ENCODE data around the gene CERS5.
"Not testable (repeated sequence)": the region's sequence is repeated elsewhere in the genome, so short reads cannot be mapped to it uniquely, and the experiment has no call there.

CERS5 gene

GRCh38 chr12:50099302-50100008, 67.7 kb downstream of the CERS5 start:
- intact Hi-C loops (cut with micrococcal nuclease) = no loop called here
- peaks cover 74% of the 10 kb centered on the region for H3K36me3 Mint-ChIP-seq (ENCODE audit: low read depth)
- no peak overlapping the region for H3K27ac Mint-ChIP-seq
- H3K27me3 Mint-ChIP-seq = peaks cover 4% of the 10 kb centered on the region
- no peak overlapping the region for H3K4me3 Mint-ChIP-seq
- H3K9me3 Mint-ChIP-seq = no peaks in the 10 kb centered on the region
- peaks cover 8% of the 10 kb centered on the region for H3K4me1 Mint-ChIP-seq (ENCODE audit: low read depth)

- Mint-ChIP-seq H3K27ac (no peak overlapping the region), H3K27me3 (no peaks in the 10 kb centered on the region), H3K36me3 (ENCODE audit: low read depth) (peaks cover 89% of the 10 kb centered on the region), H3K9me3 (no peaks in the 10 kb centered on the region), H3K4me1 (ENCODE audit: low read depth) (peaks cover 6% of the 10 kb centered on the region), H3K4me3 (no peak overlapping the region)
- intact Hi-C loops (cut with micrococcal nuclease) = no loop called here
These were observed 69.2 kb downstream of the CERS5 start for GRCh38 chr12:50097952-50098351.

GRCh38 chr12:50090391-50090790, 76.8 kb downstream of the CERS5 start:
- intact Hi-C loops (cut with micrococcal nuclease) = no loop called here
- no peak overlapping the region for H3K27ac Mint-ChIP-seq
- H3K27me3 Mint-ChIP-seq = no peaks in the 10 kb centered on the region
- H3K9me3 Mint-ChIP-seq = no peaks in the 10 kb centered on the region
- H3K36me3 Mint-ChIP-seq (ENCODE audit: low read depth) = peaks cover 91% of the 10 kb centered on the region
- peaks cover 28% of the 10 kb centered on the region for H3K4me1 Mint-ChIP-seq (ENCODE audit: low read depth)
- no peak overlapping the region for H3K4me3 Mint-ChIP-seq

GRCh38 chr12:50089730-50090129, 77.4 kb downstream of the CERS5 start:
- Mint-ChIP-seq H3K27me3 (no peaks in the 10 kb centered on the region), H3K36me3 (ENCODE audit: low read depth) (peaks cover 90% of the 10 kb centered on the region), H3K9me3 (no peaks in the 10 kb centered on the region), H3K27ac (no peak overlapping the region), H3K4me1 (ENCODE audit: low read depth) (peaks cover 29% of the 10 kb centered on the region), H3K4me3 (no peak overlapping the region)
- intact Hi-C loops (cut with micrococcal nuclease) = loop anchor here (2.0 kb wide), 1 partner anchor 21 kb away; no protein-coding TSS in a partner anchor

GRCh38 chr12:50088577-50089335, 78.4 kb downstream of the CERS5 start:
- Mint-ChIP-seq H3K36me3 (ENCODE audit: low read depth) (peaks cover 81% of the 10 kb centered on the region), H3K27me3 (no peaks in the 10 kb centered on the region), H3K4me3 (no peak overlapping the region), H3K9me3 (no peaks in the 10 kb centered on the region), H3K4me1 (ENCODE audit: low read depth) (peaks cover 29% of the 10 kb centered on the region), H3K27ac (no peak overlapping the region)
- intact Hi-C loops (cut with micrococcal nuclease) = loop anchor here (2.0 kb wide), 1 partner anchor 22 kb away; no protein-coding TSS in a partner anchor

GRCh38 chr12:50087995-50088394, 79.2 kb downstream of the CERS5 start:
- Mint-ChIP-seq H3K9me3 (no peaks in the 10 kb centered on the region), H3K4me1 (ENCODE audit: low read depth) (peaks cover 29% of the 10 kb centered on the region), H3K36me3 (ENCODE audit: low read depth) (peaks cover 73% of the 10 kb centered on the region), H3K27ac (no peak overlapping the region), H3K4me3 (no peak overlapping the region), H3K27me3 (no peaks in the 10 kb centered on the region)
- intact Hi-C loops (cut with micrococcal nuclease) = loop anchor here (2.0 kb wide), 1 partner anchor 23 kb away; no protein-coding TSS in a partner anchor

GRCh38 chr12:50087151-50087550, 80.0 kb downstream of the CERS5 start:
- no peaks in the 10 kb centered on the region for H3K27me3 Mint-ChIP-seq
- H3K4me1 Mint-ChIP-seq (ENCODE audit: low read depth) = peaks cover 29% of the 10 kb centered on the region
- intact Hi-C loops (cut with micrococcal nuclease) = no loop called here
- no peak overlapping the region for H3K27ac Mint-ChIP-seq
- no peak overlapping the region for H3K4me3 Mint-ChIP-seq
- no peaks in the 10 kb centered on the region for H3K9me3 Mint-ChIP-seq
- H3K36me3 Mint-ChIP-seq (ENCODE audit: low read depth) = peaks cover 65% of the 10 kb centered on the region

GRCh38 chr12:50086148-50086547, 81.0 kb downstream of the CERS5 start:
- peaks cover 29% of the 10 kb centered on the region for H3K4me1 Mint-ChIP-seq (ENCODE audit: low read depth)
- H3K9me3 Mint-ChIP-seq = no peaks in the 10 kb centered on the region
- peaks cover 55% of the 10 kb centered on the region for H3K36me3 Mint-ChIP-seq (ENCODE audit: low read depth)
- no peak overlapping the region for H3K27ac Mint-ChIP-seq
- intact Hi-C loops (cut with micrococcal nuclease) = no loop called here
- H3K27me3 Mint-ChIP-seq = peaks cover 6% of the 10 kb centered on the region
- peak overlapping the region; percentile 81 for H3K4me3 Mint-ChIP-seq

- Mint-ChIP-seq H3K27ac (peak overlapping the region; percentile 89), H3K4me1 (ENCODE audit: low read depth) (peaks cover 29% of the 10 kb centered on the region), H3K4me3 (peak overlapping the region; percentile 81), H3K9me3 (no peaks in the 10 kb centered on the region), H3K27me3 (peaks cover 6% of the 10 kb centered on the region), H3K36me3 (ENCODE audit: low read depth) (peaks cover 49% of the 10 kb centered on the region)
- intact Hi-C loops (cut with micrococcal nuclease) = loop anchor here (1.0 kb wide), 1 partner anchor 82 kb away; the partner anchor contains the start of gene CERS5
These were observed 81.5 kb downstream of the CERS5 start for GRCh38 chr12:50085615-50086072.

- intact Hi-C loops (cut with micrococcal nuclease) = loop anchor here (1.0 kb wide), 1 partner anchor 82 kb away; the partner anchor contains the start of gene CERS5
- no peaks in the 10 kb centered on the region for H3K9me3 Mint-ChIP-seq
- H3K27ac Mint-ChIP-seq = peak within 1 kb of the TSS; percentile 89
- peaks cover 10% of the 10 kb centered on the region for H3K27me3 Mint-ChIP-seq
- peak within 1 kb of the TSS; percentile 81 for H3K4me3 Mint-ChIP-seq
- peaks cover 29% of the 10 kb centered on the region for H3K4me1 Mint-ChIP-seq (ENCODE audit: low read depth)
- H3K36me3 Mint-ChIP-seq (ENCODE audit: low read depth) = peaks cover 43% of the 10 kb centered on the region
These were observed 82.2 kb downstream of the CERS5 start, which contains the start of gene SMARCD1 for GRCh38 chr12:50084775-50085614. Gene SMARCD1, plus strand, starts transcription at chr12:50085342. Its CDS starts 28 bp downstream, at chr12:50085370.

GRCh38 chr12:50084409-50084774, 82.8 kb downstream of the CERS5 start:
- Mint-ChIP-seq H3K4me3 (peak overlapping the region; percentile 81), H3K4me1 (ENCODE audit: low read depth) (peaks cover 29% of the 10 kb centered on the region), H3K27ac (peak overlapping the region; percentile 89), H3K36me3 (ENCODE audit: low read depth) (peaks cover 37% of the 10 kb centered on the region), H3K27me3 (peaks cover 14% of the 10 kb centered on the region)
- H3K9me3 Mint-ChIP-seq; intact Hi-C loops (cut with micrococcal nuclease): not testable (repeated sequence)

GRCh38 chr12:50083301-50083700, 83.9 kb downstream of the CERS5 start:
- no peak overlapping the region for H3K27ac Mint-ChIP-seq
- peaks cover 24% of the 10 kb centered on the region for H3K4me1 Mint-ChIP-seq (ENCODE audit: low read depth)
- peaks cover 26% of the 10 kb centered on the region for H3K36me3 Mint-ChIP-seq (ENCODE audit: low read depth)
- H3K9me3 Mint-ChIP-seq = no peaks in the 10 kb centered on the region
- peaks cover 14% of the 10 kb centered on the region for H3K27me3 Mint-ChIP-seq
- intact Hi-C loops (cut with micrococcal nuclease) = no loop called here
- no peak overlapping the region for H3K4me3 Mint-ChIP-seq

GRCh38 chr12:50082644-50083043, 84.5 kb downstream of the CERS5 start:
- peaks cover 19% of the 10 kb centered on the region for H3K36me3 Mint-ChIP-seq (ENCODE audit: low read depth)
- no peak overlapping the region for H3K4me3 Mint-ChIP-seq
- peaks cover 16% of the 10 kb centered on the region for H3K27me3 Mint-ChIP-seq
- peaks cover 18% of the 10 kb centered on the region for H3K4me1 Mint-ChIP-seq (ENCODE audit: low read depth)
- no peak overlapping the region for H3K27ac Mint-ChIP-seq
- H3K9me3 Mint-ChIP-seq = no peaks in the 10 kb centered on the region
- intact Hi-C loops (cut with micrococcal nuclease) = no loop called here
